Stimulated activated CD8-positive, alpha-beta memory T cell treated with anti-CD3 and anti-CD28 coated beads, Interleukin-2, amount 100 ng/mL, for 1 hour (primary cell): ENCODE results near the gene LAMC3.
"Not testable (repeated sequence)": the region's sequence is repeated elsewhere in the genome, so short reads cannot be mapped to it uniquely, and the experiment has no call there.

Experiments used
- DNase-seq, 2 donors: peaks; one replicate each; pipeline ENCODE4 v3.0.0-alpha.2; 2020; ENCODE audit warnings: low read depth in 2 of 2

LAMC3 gene

DNA sequence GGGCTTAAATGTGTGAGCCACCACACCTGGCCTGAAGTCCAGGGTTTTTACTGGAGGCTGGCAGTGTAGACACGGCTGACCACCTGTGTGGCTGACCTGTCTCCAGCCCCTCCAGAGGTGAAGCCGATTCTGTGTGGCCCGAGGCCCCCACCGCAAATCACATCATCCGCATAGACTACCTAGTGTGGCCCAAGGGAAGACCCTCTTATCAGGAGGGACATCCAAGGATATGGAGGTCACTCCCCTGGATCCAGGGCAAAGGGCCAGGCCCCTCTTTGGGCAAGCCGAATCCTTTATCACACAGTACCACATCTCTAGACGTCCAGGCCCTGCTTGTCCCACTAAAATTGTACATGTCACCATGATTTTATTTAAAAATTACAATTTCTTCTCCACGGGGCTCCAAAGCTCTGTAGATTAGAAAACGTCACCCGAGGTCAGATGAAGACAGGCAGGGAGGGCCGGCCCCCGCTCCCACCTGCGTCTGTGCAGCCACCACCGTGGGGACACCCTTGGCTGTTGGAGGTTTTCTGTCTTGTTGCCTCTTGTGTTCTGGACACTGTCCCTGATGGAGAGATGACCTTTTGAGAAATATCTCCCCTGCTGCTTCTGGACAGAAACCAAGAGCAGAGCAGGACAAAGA lies 20.1 kb downstream of the LAMC3 start:
- no peak for DNase-seq

DNA sequence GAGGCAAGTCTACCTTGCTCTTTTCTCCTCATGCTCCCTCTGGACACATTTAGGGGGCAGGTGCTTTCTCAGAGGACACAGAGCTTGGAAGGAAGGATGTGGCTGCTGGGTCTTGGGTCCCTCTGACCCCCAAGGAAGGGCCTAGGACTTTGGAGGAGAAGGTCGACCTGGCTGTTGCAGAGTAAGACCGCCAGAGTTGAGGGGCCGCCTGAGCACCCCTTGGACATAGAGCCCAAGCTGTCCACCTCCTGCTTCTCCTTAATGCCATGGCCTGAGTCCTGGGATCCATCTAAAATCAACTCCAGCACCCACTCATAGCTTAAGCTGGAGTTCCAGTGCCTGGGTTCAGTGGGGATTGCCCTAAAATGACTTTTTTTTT lies 20.6 kb downstream of the LAMC3 start:
- DNase-seq, result no peak

DNA sequence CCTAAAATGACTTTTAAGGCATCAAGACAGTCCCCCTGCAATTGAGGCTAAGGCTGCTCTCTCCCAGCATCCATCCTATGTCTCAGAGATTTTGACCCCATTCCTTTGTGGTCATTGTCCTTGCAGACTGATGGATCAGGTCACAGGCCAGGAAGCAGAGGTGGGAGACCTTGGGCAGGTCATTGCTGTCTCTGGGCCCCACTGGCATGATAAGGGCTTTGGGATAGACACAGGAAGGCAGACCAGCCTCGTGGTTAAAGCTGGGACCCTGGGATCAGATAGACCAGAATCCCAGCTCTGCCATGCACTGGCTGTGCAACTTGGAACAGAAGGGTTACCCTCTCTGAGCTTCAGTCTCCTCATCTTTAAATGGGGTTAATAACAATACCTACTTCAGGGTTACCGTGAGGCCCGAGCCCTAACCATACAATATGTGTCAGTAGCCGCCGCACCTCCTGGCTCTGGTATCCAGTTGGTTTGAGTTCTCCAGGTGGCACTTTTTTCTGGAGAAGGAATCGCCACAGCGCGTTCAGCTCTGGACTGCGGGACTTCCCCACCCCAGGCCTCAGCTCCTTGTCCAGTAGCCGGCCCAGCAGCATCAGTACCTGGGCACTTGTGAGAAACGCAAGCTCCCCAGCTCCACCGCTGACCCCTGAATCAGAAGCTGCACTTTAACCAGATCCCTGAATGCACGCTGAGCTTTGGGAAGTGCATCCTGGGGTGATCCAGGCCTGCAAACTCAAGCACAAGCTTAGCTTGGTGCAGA lies 21.4 kb downstream of the LAMC3 start:
- DNase-seq, result no peak

DNA sequence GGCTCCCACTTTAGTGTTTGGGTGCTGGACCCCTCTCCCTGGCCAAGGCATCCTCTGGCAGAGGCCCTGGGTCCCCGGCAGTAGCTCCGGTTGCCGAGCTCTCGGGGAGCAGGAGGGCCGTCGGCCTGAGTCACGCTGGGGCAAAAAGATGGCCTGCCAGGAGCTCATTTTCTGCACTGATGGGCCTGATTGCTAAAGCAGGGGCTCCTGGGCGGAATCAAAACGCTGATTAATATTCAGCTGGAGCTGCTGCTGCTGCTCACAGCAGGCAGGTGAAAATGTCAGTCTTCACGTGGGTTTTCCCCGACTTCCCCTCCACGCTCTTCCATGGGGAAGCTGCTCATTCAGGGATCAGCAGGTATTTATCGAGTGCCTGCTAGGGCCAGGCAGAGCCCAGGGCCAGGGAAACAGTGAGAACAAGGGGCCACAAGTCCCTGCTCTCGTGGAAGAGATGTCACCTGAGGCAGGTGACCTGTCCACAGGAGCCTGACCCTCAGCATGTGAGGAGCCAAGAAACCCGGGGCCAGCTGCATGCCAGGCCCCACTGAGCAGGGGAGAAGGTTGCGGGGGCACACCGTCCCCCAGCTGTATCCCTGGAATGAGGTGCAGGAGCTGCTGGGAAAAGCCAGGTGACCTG lies 22.1 kb downstream of the LAMC3 start:
- DNase-seq, result no peak

DNA sequence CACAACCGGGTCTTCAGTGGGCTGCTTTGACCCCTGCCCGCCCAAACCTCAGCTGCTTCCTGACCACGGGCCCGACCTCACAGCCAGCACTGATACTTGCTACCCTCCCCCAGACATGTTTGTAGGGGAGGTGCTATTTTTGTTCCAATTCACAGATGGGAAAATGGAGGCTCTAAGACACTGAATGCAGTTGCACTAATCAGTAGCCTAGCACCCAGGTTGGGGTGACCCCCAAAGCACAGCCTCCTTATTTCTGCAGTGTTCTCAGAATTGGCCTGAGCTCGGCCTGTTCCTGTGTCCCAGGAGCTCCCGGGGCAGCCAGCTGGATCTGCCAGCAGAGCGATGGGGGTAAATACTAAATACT lies 22.6 kb downstream of the LAMC3 start:
- no peak for DNase-seq

DNA sequence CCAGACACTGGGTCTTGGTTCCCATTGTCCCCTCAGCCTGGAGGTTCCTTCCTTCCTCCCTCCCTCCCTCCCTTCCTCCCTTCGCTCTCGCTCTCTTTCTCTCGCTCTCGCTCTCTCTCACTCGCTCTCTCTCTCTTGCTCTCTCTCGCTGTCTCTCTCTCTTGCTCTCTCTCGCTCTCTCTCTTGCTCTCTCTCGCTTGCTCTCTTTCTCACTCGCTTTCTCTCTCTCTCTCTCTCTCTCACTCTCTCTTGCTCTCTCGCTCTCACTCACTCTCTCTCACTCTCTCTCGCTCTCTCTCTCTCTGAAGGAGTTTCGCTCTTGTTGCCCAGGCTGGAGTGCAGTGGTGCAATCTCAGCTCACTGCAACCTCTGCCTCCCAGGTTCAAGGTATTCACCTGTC lies 23.4 kb downstream of the LAMC3 start:
- no peak for DNase-seq

DNA sequence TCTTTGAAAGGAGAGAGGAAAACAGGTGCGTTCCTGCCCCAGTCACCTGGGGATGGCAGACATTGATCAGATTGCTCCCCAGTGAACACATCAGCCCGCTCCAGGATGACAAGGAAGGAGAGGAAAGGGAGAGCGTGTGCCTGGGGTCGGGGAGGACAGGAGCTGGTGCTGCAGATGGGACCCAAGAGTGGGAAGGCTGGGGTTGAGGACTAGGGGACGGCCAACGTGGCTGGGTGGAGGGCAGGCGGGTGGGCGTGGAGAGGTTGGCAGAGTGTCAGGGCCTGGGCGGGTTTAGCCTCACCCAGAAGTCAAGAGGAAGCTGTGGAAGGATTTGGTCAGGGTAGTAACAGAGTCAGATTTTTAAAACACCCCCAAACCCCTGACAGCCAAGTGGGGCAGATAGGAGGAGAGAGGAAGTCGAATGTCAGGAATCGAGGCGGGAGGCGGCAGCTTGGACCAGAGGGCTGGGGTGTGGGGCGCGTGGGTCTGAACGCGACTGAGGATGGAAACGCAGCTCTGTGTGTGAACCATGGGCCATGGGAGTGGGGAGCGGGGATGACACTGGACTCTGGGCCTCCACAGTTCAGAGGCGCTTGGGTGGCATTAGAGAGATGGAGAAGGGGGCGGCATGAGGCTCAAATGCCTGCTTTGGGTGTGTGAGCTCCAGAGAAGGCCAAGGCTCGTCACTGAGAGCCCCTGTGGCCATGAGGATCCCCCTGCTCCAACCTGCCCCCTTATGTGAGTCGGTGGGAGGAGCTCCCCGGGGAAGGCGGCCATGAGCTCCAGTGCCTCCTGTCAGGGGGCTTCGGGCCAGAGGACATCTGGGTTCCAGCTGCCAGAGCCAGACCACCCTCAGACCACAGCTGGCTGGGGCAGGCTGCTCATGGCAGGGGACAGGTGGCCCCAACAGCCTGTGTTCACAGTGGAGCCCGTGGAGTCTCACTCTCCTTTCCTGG lies 24.6 kb downstream of the LAMC3 start:
- no peak for DNase-seq

DNA sequence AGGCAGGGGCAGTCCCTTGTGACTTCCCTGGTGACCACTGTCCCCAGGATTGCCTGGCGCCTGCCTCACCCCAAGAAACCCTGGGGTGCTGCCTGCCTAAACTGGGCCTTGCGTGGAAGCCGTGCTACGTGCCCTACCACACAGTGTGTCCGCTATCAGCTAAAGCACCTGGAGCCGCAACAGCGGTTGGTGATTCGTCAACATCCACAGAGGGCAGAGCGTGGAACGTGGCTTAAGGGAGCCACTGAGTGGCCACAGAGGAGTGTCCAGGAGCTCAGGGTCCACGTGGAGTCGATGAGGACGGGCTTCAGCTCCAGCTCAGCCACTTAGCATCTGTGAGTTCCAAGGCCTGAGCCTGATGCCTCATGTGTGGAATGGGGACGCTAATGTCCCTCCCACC lies 25.3 kb downstream of the LAMC3 start:
- no peak for DNase-seq

DNA sequence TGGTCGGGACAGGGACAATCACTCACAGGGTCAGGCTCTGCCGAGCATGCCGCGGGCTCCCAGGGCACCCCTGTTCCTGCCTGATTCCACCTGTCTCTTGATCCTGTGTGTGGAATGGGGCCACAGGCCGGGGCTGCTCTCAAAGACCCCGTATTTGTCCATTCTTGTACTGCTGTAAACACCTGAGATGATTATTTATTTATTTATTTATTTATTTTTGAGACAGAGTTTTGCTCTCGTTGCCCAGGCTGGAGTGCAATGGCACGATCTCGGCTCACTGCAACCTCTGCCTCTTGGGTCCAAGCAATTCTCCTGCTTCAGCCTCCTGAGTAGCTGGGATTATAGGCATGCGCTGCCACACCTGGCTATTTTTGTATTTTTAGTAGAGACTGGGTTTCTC lies 25.8 kb downstream of the LAMC3 start:
- not testable (repeated sequence) for DNase-seq

DNA sequence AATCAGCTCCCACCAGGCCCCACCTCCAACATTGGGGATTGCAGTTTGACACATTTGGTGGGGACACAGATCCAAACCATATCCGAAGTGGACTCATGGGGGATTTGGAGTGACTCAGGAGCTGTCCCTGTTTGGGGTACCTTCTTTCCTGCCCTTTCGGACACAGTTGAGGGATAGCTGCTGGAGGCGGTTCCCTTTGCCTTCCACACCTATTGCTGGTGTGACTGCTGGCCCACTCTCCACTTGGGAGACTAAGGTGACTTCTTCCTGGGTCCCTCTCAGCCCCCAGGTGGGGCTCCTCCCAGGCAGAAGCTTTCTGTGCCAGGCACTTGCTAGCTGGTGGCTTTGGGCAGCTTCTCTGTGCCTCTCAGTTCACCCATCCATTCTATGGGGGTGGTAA lies 26.6 kb downstream of the LAMC3 start:
- no peak for DNase-seq

DNA sequence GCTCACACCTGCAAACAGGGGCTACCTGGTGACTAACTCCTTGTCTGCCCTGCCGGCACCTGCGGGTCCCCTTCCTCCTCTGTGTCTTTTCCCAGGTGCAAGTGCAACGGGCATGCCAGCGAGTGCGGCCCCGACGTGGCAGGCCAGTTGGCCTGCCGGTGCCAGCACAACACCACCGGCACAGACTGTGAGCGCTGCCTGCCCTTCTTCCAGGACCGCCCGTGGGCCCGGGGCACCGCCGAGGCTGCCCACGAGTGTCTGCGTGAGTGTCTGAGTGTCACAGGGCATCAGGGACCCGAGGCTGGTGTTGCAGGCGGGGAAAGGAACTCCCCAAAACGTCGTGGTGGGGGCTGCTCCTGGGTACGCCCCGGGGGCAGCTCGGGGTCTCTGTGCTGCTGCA lies 27.1 kb downstream of the LAMC3 start:
- DNase-seq, result no peak

DNA sequence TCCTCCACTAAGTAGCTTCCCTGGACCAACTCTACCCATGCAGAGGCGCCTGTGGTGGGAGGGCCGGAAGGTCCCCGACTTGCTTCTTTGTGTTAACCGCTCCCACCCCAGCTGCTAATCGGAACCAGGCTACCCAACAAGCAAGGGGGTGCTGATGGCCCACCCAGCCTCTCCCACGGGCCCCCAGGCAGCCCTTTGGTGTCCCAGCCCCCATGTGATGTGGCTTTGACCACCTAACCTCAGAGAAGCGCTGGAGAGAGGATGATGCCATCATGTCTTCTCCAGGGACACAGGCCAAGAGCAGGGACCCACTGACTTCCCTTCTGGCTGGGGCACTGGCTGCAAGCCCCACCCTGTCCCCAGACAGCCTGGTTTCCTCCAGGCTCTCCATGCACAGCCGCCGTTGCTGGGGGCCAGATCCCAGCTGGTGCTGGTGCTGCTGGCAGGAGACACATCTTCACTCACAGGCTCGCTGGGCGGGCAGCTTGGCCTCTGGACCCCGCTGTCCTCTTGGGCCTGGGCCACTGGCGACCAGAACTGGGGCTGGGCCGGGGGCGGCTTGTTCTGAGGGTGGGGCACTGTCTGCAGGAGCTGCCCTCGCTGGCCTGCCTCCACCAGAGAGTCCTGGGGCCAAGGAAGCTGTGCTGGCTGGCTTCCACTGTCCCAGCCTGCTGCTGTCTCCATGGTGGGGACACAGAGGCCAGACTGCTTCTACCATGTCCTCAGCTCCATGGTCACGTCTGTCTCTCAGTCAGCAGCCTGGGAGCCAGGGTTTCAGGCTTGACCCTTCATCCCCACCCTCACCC lies 27.8 kb downstream of the LAMC3 start:
- DNase-seq, result no peak

DNA sequence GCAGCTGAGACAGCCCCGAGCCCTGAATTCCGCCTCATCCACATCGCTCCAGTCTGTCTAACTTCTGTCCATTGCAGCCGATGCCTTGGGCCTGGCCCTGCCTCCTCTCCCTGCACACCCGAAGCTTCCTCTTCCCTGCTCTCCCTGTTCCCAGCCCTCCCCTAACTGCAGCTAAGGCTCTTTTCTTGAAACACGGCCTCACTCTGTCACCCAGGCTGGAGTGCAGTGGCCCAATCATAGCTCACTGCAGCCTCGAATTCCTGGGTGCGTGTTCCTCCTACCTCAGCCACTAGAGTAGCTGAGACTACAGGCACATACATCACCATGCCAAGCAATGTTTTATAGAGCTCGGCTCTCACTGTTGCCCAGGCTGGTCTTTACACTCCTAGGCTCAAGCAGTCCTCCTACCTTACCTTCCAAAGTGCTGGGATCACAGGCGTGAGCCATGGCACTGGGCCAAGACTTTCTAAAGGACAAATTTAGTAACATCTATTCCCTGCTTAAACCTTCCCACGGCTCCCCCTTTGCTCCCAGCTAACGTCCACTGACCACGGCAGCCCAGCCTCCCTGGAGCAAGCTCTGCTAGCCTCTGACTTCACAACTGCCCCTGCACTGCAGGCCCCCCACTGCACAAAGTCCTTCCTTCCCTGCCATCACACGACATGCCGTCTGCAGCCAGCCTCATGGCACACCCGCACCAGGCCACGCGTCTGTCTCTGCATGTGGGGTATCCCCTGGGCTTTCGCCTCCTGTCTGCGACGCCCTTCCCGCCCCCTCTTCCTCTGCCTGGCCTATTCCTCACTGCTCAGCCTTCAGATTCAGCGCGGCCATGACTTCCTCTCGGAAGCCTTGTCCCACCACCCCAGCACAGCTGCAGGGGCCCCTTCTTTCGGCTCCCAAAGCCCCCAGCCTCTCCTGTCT lies 28.6 kb downstream of the LAMC3 start:
- DNase-seq, result no peak

DNA sequence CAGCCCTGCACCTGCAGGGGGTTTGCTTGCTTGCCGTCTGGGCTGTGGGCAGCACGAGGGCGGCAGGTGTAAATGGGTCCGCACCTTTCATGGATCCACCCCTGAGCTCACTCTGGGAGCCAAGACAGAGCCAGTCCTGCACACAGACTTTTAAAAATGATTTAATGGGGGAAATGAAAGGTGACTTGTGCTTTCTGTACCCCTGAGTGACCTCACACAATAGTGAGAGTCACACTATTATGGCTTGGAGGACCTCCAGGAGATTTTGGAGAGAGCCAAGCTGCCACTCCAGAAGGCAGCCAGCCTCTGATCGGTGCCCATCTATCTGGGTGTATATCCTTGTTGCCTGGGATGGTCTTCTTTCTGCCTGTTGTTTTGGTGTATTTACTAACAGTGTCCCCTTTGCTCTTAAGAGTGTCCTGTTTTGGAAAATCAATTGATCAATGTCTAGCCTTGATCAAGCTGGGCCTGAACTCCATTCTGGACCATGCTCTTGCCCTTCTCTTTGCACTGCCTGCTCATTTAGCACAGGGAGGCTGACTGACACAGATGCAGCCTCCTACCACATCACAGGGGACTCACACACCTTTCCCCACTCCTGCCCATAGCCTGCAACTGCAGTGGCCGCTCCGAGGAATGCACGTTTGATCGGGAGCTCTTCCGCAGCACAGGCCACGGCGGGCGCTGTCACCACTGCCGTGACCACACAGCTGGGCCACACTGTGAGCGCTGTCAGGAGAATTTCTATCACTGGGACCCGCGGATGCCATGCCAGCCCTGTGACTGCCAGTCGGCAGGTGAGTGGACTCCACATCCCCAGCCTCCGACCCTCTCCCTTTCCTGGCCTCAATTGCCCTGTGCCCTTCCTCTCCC lies 29.5 kb downstream of the LAMC3 start:
- no peak for DNase-seq

DNA sequence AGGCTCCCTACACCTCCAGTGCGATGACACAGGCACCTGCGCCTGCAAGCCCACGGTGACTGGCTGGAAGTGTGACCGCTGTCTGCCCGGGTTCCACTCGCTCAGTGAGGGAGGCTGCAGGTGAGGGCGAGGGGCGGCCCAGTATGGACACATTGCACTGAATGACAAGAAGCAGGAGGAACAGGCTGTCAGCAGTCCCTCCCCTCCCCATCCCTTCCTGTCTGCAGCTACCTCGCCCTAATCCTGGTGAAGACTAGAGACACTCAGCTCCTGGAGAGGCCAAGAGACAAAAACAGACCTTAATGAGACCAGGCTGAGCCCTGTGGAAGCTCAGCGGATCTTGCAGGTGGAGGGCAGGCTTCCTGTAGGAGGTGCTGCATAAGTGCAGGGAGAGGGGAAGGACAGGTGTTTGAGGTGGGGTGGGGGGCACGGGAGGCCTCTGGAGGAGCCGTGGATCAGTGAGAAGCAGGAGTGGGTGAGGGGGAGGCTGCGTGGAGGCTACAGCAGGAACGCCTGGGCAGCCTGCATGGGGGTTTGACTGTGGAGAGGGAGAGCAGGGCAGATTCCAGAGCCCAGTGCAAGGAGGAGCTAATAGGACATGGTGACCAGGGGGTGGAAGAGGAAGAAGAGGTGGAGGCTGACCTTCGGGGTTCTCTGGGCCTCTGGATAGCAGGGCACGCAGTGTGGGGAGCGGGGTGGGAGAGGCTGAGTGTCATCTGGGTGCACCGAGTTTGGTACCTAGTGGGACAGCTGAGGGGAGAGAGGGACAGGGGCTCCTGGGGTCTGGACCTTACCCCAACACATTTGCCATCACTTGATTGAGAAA lies 30.4 kb downstream of the LAMC3 start:
- no peak for DNase-seq

DNA sequence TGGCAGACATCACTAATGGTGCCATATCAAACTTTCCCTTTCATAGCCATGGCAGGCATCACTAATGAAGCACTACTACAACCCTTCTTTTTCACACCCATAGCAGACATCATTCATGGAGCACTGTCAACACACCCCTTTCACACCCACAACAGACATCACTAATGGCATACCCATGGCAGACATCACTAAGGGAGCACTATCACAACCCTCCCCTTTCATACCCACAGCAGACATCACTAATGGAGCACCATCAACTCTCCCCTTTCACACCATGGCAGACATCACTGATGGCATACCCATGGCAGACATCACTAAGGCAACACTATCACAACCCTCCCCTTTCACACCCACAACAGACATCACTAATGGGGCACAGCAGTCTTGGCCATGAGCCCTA lies 33.7 kb downstream of the LAMC3 start:
- no peak for DNase-seq

DNA sequence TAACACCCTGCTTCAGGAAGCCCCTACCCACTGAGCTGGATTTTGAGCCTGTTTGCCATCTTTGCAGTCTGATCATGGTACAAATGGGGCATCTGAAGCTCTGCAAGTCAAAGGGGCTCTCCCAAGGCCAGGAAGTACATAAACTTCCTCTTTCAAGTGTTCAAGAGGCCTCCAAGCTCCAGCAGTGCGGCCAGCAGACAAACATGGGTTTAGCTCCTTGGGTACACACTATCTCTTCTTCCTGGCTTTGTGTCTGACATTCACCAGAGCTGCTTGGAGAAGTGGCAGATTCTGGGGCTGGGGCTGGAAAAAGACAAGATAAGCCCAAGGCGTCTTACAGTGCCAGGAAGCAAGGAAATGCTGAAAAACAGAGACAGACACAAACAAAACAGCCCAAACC lies 34.1 kb downstream of the LAMC3 start:
- no peak for DNase-seq

DNA sequence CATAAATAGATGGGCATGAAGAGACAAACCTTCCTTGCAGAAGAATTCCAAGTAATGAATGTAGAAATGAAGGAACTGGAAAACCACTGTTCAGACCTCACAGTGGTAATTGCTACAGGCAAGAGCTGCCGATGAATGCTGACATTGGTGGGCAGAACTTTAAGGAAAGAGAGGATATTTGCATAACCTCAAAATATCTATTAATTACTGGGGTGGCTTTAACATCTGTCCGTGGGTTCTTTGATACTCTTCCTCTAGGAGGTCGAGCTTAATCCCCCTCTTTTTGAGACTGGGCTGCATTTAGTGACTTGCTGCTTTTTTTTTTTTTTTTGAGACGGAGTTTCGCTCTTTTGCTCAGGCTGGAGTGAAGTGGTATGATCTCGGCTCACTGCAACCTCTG lies 34.7 kb downstream of the LAMC3 start:
- DNase-seq, result no peak
